ENCODE measurements around the gene BICRAL.
"Not testable (repeated sequence)": the region's sequence is repeated elsewhere in the genome, so short reads cannot be mapped to it uniquely, and the experiment has no call there.

BICRAL gene
- 48.9 to 95.2 (median 71.2) reads per million in 4 experiments for total RNA-seq

- DNase-seq, result peak; percentile 63
Observed at GRCh38 chr6:42781796-42782688, at the start of gene BICRAL. BICRAL (plus strand) TSS chr6:42782052; CDS start chr6:42822023, 39,971 bp downstream.

- DNase-seq, result not testable (repeated sequence)
Observed at GRCh38 chr6:42733867-42734481, 47.9 kb upstream of the BICRAL start.

- DNase-seq, result no peak
Observed at GRCh38 chr6:42735976-42736375, 45.9 kb upstream of the BICRAL start.

GRCh38 chr6:42740725-42741124 lies 41.1 kb upstream of the BICRAL start:
- no peak for DNase-seq

- no peak for DNase-seq
Observed at GRCh38 chr6:42742116-42742894, 39.5 kb upstream of the BICRAL start.

GRCh38 chr6:42744351-42744893 lies 37.4 kb upstream of the BICRAL start:
- no peak for DNase-seq

GRCh38 chr6:42745083-42745639 lies 36.7 kb upstream of the BICRAL start:
- no peak for DNase-seq

- DNase-seq, result peak; percentile 94
Observed at GRCh38 chr6:42745640-42746462, 36.0 kb upstream of the BICRAL start, which contains the start of gene TBCC. TBCC (minus strand) TSS chr6:42746103; CDS start chr6:42746073, 30 bp downstream.

- DNase-seq, result peak; percentile 61
Observed at GRCh38 chr6:42746463-42747391, 35.1 kb upstream of the BICRAL start.

GRCh38 chr6:42748203-42748898 lies 33.5 kb upstream of the BICRAL start:
- no peak for DNase-seq

GRCh38 chr6:42751055-42751454 lies 30.8 kb upstream of the BICRAL start:
- no peak for DNase-seq

- DNase-seq, result no peak
Observed at GRCh38 chr6:42754759-42755158, 27.1 kb upstream of the BICRAL start.

GRCh38 chr6:42756722-42757121 lies 25.1 kb upstream of the BICRAL start:
- DNase-seq, result no peak

- no peak for DNase-seq
Observed at GRCh38 chr6:42758756-42759430, 23.0 kb upstream of the BICRAL start.

- DNase-seq, result no peak
Observed at GRCh38 chr6:42761287-42762067, 20.4 kb upstream of the BICRAL start.

- no peak for DNase-seq
Observed at GRCh38 chr6:42762426-42762859, 19.4 kb upstream of the BICRAL start.

- no peak for DNase-seq
Observed at GRCh38 chr6:42762950-42763349, 18.9 kb upstream of the BICRAL start.
